BLaER1 treated with 17β-estradiol and CSF1 and Interleukin-3, amounts not matched to agents 10 nM and 100 nM (cell line): ENCODE data around the gene ADAMTS6.

Experiments
- H3K27ac ChIP-seq, 11 experiments: shearing (Covaris generic); formaldehyde crosslinking; 2 replicates each; pipeline ENCODE4 v1.8.1; 2022
- H3K27me3 ChIP-seq, 11 experiments: shearing (Covaris generic); formaldehyde crosslinking; 2 replicates each; pipeline ENCODE4 v1.8.1; 2022
- H3K36me3 ChIP-seq, 11 experiments: shearing (Covaris generic); formaldehyde crosslinking; 2 replicates each; pipeline ENCODE4 v1.8.1; 2022
- H3K4me1 ChIP-seq, 10 experiments: shearing (Covaris generic); formaldehyde crosslinking; 2 replicates each; pipeline ENCODE4 v1.8.1; 2022
- H3K4me2 ChIP-seq, 11 experiments: shearing (Covaris generic); formaldehyde crosslinking; 2 replicates each; pipeline ENCODE4 v1.8.1; 2022
- H3K4me3 ChIP-seq, 10 experiments: shearing (Covaris generic); formaldehyde crosslinking; 2 replicates each; pipeline ENCODE4 v1.8.1; 2022
- H3K9ac ChIP-seq, 11 experiments: shearing (Covaris generic); formaldehyde crosslinking; 2 replicates each; pipeline ENCODE4 v1.8.1; 2022
- H3K9me3 ChIP-seq, 11 experiments: shearing (Covaris generic); formaldehyde crosslinking; replicated peaks in 1 of 11; 2 replicates each; pipeline ENCODE4 v1.8.1; 2022
- H4K20me1 ChIP-seq, 11 experiments: shearing (Covaris generic); formaldehyde crosslinking; 2 replicates each; pipeline ENCODE4 v1.8.1; 2022
- Cebpa-rat ChIP-seq, 11 experiments: shearing (Covaris generic); IDR thresholded peaks; 2 replicates each; pipeline ENCODE4 v1.8.1; 2022

The ADAMTS6 gene

GRCh38 chr5:65102371-65102975 lies 379.2 kb downstream of the ADAMTS6 start:
- Histone ChIP-seq H4K20me1 (no peaks in the 10 kb centered on the region), H3K9me3 (no peaks in the 10 kb centered on the region), H3K27me3 (peaks cover 10 to 31% (median 22%) of the 10 kb centered on the region in 11 experiments), H3K4me1 (peaks cover 0 to 35% (median 25%) of the 10 kb centered on the region in 10 experiments; a peak in 16 of 20 replicates), H3K27ac (peak overlapping the region; percentile 60 to 85 (median 74); a peak in 21 of 22 replicates), H3K4me2 (peak overlapping the region; percentile 68 to 85 (median 78)), H3K9ac (peak overlapping the region; percentile 67 to 87 (median 80)), H3K36me3 (no peaks in the 10 kb centered on the region), H3K4me3 (peak overlapping the region; percentile 61 to 81 (median 66))
- TF ChIP-seq Cebpa-rat (IDR thresholded peaks at IDR 0.05) = no peak

- peaks cover 10 to 31% (median 22%) of the 10 kb centered on the region in 11 experiments for H3K27me3 ChIP-seq
- no peak overlapping the region for H3K4me3 ChIP-seq
- H3K9me3 ChIP-seq = no peaks in the 10 kb centered on the region
- no peak overlapping the region for H3K4me2 ChIP-seq
- H4K20me1 ChIP-seq = no peaks in the 10 kb centered on the region
- no peak overlapping the region for H3K27ac ChIP-seq
- H3K9ac ChIP-seq = no peak overlapping the region
- no peak for TF ChIP-seq Cebpa-rat (IDR thresholded peaks at IDR 0.05)
- H3K36me3 ChIP-seq = no peaks in the 10 kb centered on the region
- H3K4me1 ChIP-seq = peaks cover 0 to 35% (median 25%) of the 10 kb centered on the region in 10 experiments; a peak in 16 of 20 replicates
Measured at GRCh38 chr5:65101632-65102100, 380.1 kb downstream of the ADAMTS6 start.

GRCh38 chr5:65100911-65101631 lies 380.6 kb downstream of the ADAMTS6 start:
- no peak overlapping the region for H3K27ac ChIP-seq
- H4K20me1 ChIP-seq = no peaks in the 10 kb centered on the region

More at GRCh38 chr5:65100911-65101631, 380.6 kb downstream of the ADAMTS6 start:
- Histone ChIP-seq H3K4me2 (no peak overlapping the region), H3K9me3 (no peaks in the 10 kb centered on the region), H3K4me1 (peaks cover 0 to 35% (median 24%) of the 10 kb centered on the region in 10 experiments; a peak in 16 of 20 replicates), H3K36me3 (no peaks in the 10 kb centered on the region), H3K27me3 (peaks cover 10 to 31% (median 22%) of the 10 kb centered on the region in 11 experiments), H3K4me3 (no peak overlapping the region), H3K9ac (no peak overlapping the region)
- TF ChIP-seq Cebpa-rat (IDR thresholded peaks at IDR 0.05) = no peak
